Mesodermal cell (in vitro differentiated cells): ENCODE measurements around the gene PCLO.

Source experiments
- H3K27ac ChIP-seq: 2 replicates; pipeline ENCODE4 v1.7.0; 2013; ENCODE audit warnings: mild to moderate bottlenecking, low read depth, low read length, moderate library complexity; ENCODE audit not compliant: severe bottlenecking
- H3K36me3 ChIP-seq: 2 replicates; pipeline ENCODE4 v1.7.1; 2013; ENCODE audit warnings: mild to moderate bottlenecking, low read length, moderate library complexity; ENCODE audit not compliant: control insufficient read depth, insufficient read depth
- H3K4me1 ChIP-seq: one replicate; pipeline ENCODE4 v1.7.1; 2013; ENCODE audit warnings: mild to moderate bottlenecking, low read length; ENCODE audit not compliant: insufficient read depth, control insufficient read depth, poor library complexity, severe bottlenecking
- H3K4me3 ChIP-seq: 2 replicates; pipeline ENCODE4 v1.7.0; 2013; ENCODE audit warnings: low read length, control low read depth, mild to moderate bottlenecking; ENCODE audit not compliant: insufficient read depth, poor library complexity, severe bottlenecking; ENCODE audit errors: extremely low read depth
- H3K9me3 ChIP-seq: 2 replicates; pipeline ENCODE4 v1.7.1; 2013; ENCODE audit warnings: mild to moderate bottlenecking, low read length, moderate library complexity; ENCODE audit not compliant: control insufficient read depth
- WGBS, 2 experiments: methylation state at CpG; one replicate each; pipeline ENCODE4 v1.1.5; 2013; ENCODE audit warnings: missing lambda C conversion rate in 2 of 2; ENCODE audit not compliant: insufficient coverage in 2 of 2; 5-methylcytosine and 5-hydroxymethylcytosine counted together

Gene PCLO

DNA sequence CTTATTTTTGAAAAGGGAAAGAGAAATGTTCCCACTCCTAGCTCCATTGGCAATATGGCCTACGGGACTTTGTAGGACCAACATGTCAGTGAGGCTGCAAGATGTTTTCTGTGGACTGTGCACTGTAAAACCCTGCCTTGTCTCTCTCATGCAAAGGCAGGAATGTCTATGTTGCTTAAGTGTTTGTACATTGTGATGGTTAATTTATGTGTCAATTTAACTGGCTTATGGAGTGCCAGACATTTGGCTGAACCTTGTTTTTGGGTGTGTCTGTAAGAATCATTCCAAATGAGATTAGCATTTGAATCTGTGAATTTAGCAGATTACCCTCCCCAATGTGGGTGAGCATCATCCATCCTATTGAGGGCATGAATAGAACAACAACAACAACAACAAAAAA lies 4.1 kb upstream of the PCLO start:
- H3K4me1 ChIP-seq: no peaks in the 10 kb centered on the region
- no peaks in the 10 kb centered on the region for H3K9me3 ChIP-seq
- no peak overlapping the region for H3K4me3 ChIP-seq
- WGBS, 2 experiments: no CpG with 5 or more reads among the region's 1 CpG
- no peaks in the 10 kb centered on the region for H3K36me3 ChIP-seq
- no peak overlapping the region for H3K27ac ChIP-seq

DNA sequence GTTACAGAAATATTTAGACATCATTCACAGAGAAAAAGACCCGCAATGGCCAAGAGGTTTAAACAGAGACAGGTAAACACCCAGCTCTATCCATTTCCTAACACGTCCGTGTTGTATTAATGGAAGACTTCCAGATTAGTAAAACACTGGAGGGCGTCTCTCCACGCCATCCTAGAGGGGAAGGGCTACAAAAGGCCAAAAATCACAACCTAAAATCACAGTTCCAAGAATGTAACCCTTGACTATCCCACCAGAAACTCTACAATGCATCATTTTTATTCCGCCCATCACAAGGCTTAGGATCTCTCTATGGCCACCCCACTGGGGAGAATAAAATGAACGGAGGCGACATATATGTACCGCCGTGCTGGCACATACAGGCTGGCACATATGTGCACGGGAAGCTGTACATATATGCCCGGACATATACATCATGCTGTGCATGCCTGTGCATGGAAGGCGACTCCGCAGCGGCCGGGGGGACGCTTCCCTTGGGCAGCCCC lies 734 bp downstream of the PCLO start:
- Histone ChIP-seq H3K9me3 (no peaks in the 10 kb centered on the region), H3K4me1 (no peaks in the 10 kb centered on the region), H3K36me3 (no peaks in the 10 kb centered on the region), H3K27ac (peak overlapping the region; percentile 79), H3K4me3 (peak overlapping the region; percentile 58)
- 3 to 8% methylated on average over 11 to 14 of the region's 17 CpGs for WGBS, 2 experiments

GRCh38 chr7:83161186-83161585 lies 1.5 kb downstream of the PCLO start:
- Histone ChIP-seq H3K4me3 (no peak overlapping the region), H3K4me1 (no peaks in the 10 kb centered on the region), H3K9me3 (no peaks in the 10 kb centered on the region), H3K27ac (no peak overlapping the region), H3K36me3 (no peaks in the 10 kb centered on the region)
- no CpG with 5 or more reads among the region's 4 CpGs for WGBS, 2 experiments

DNA sequence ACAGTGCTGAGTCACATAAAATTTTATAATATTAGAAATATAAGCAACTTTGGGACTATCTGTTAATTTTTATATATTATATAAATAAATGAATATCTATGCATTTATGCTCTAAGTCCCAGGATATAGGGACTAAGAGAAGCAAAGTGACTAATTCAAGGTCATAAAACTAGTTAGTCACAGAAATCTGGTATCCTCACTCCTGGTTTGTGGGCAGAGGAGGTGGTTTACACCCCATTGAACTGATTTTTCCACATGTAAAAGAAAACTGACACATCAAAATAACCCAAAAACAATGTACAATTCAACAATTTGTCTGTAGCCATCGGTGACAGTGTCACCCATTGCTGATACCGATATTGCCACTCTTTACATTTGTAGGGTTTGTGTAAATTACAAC lies 3.0 kb downstream of the PCLO start:
- Histone ChIP-seq H3K4me3 (no peak overlapping the region), H3K4me1 (no peaks in the 10 kb centered on the region), H3K36me3 (no peaks in the 10 kb centered on the region), H3K27ac (no peak overlapping the region), H3K9me3 (no peaks in the 10 kb centered on the region)
- WGBS, 2 experiments: no CpG with 5 or more reads among the region's 2 CpGs

DNA sequence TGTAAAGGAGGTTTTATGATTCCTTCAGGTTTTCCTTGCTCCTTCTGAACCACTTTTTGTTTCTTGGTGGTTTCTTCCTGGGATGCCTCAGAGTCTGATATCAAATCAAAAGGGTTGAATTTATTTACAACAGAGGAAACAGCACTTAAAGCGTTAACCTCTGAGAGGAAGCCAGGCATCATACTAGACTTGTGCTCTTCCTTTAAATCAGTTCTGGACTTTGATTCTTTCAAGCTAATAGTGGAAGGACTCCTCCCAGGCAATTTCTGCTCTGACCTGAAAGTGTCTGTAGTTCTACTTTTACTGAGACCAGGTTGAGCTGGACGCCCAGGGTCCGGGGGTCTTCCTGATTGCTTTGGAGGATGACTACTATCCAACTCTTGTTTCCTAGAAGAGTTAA lies 6.7 kb downstream of the PCLO start:
- H3K36me3 ChIP-seq: no peaks in the 10 kb centered on the region
- H3K9me3 ChIP-seq: no peaks in the 10 kb centered on the region
- H3K4me3 ChIP-seq: no peak overlapping the region
- H3K27ac ChIP-seq: no peak overlapping the region
- peaks cover 5% of the 10 kb centered on the region for H3K4me1 ChIP-seq
- 80 to 100% methylated on average over 1 of the region's 3 CpGs for WGBS, 2 experiments

GRCh38 chr7:83155407-83155806 lies 7.3 kb downstream of the PCLO start:
- H3K36me3 ChIP-seq: no peaks in the 10 kb centered on the region
- WGBS, 2 experiments: 90 to 100% methylated on average over 1 of the region's 1 CpG
- H3K9me3 ChIP-seq: no peaks in the 10 kb centered on the region
- H3K4me3 ChIP-seq: no peak overlapping the region
- no peak overlapping the region for H3K27ac ChIP-seq
- H3K4me1 ChIP-seq: peaks cover 11% of the 10 kb centered on the region

- peaks cover 31% of the 10 kb centered on the region for H3K4me1 ChIP-seq
- no peak overlapping the region for H3K27ac ChIP-seq
- H3K36me3 ChIP-seq: no peaks in the 10 kb centered on the region
- no peaks in the 10 kb centered on the region for H3K9me3 ChIP-seq
- WGBS, 2 experiments: no CpG with 5 or more reads among the region's 1 CpG
- no peak overlapping the region for H3K4me3 ChIP-seq
Observed at GRCh38 chr7:83153419-83153818, 9.3 kb downstream of the PCLO start.

- Histone ChIP-seq H3K27ac (peak overlapping the region; percentile 73), H3K4me1 (peaks cover 36% of the 10 kb centered on the region), H3K4me3 (no peak overlapping the region), H3K9me3 (no peaks in the 10 kb centered on the region), H3K36me3 (no peaks in the 10 kb centered on the region)
- no CpG with 5 or more reads among the region's 2 CpGs for whole genome bisulfite sequencing, 2 experiments
Observed at GRCh38 chr7:83150310-83150709, 12.4 kb downstream of the PCLO start.

DNA sequence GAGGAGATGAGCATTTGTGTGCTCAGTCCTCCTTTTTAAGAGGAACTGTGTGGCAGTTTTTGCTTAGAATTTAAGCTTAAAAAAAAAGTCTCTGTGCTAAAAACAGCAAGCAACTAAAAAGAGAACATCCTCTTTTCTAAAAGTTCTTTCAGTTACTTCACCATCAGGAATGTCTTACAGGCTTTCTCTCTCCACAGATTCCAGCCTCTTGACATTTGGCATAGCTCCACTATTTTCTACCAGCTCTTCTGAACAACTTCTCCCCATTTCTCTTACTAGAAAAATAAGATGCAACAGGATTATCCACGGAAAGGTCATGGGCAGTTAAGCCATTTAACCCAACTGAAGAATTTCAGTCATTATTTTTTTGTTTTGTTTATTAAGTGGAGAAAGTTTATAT lies 13.2 kb downstream of the PCLO start:
- 86% methylated on average over 1 of the region's 1 CpG; no CpG with 5 or more reads in 1 of the 2 experiments for WGBS, 2 experiments
- peak overlapping the region; percentile 73 for H3K27ac ChIP-seq
- H3K36me3 ChIP-seq: no peaks in the 10 kb centered on the region
- peaks cover 36% of the 10 kb centered on the region for H3K4me1 ChIP-seq
- H3K9me3 ChIP-seq: no peaks in the 10 kb centered on the region
- no peak overlapping the region for H3K4me3 ChIP-seq

GRCh38 chr7:83148776-83149175 lies 13.9 kb downstream of the PCLO start:
- WGBS, 2 experiments: 67% methylated on average over 1 of the region's 1 CpG; no CpG with 5 or more reads in 1 of the 2 experiments
- Histone ChIP-seq H3K36me3 (no peaks in the 10 kb centered on the region), H3K9me3 (no peaks in the 10 kb centered on the region), H3K27ac (peak overlapping the region; percentile 73), H3K4me1 (peaks cover 36% of the 10 kb centered on the region), H3K4me3 (no peak overlapping the region)

GRCh38 chr7:83143107-83143506 lies 19.6 kb downstream of the PCLO start:
- H3K9me3 ChIP-seq: no peaks in the 10 kb centered on the region
- no peak overlapping the region for H3K27ac ChIP-seq
- H3K36me3 ChIP-seq: no peaks in the 10 kb centered on the region
- H3K4me1 ChIP-seq: peaks cover 3% of the 10 kb centered on the region
- no CpG with 5 or more reads among the region's 1 CpG for WGBS, 2 experiments
- H3K4me3 ChIP-seq: no peak overlapping the region
